ENCODE measurements around the gene SGMS1. TPM values are rescaled to one million over a fixed set of nuclear protein-coding genes. Genes with fewer than 3 reads are reported as not detected.

Gene SGMS1
- total RNA-seq, 1 experiment from 2014 or later, result 20.4 TPM

GRCh38 chr10:50422259-50422658 lies 201.5 kb downstream of the SGMS1 start:
- no peak overlapping the region for H3K4ac ChIP-seq (ENCODE audit: low read depth, low read length)
- no peak overlapping the region for H4K5ac ChIP-seq (ENCODE audit: insufficient read length, low read depth, low read length)
- no peaks in the 10 kb centered on the region for H4K20me1 ChIP-seq (ENCODE audit: control insufficient read depth, insufficient read depth, insufficient read length)
- no peak overlapping the region for H3K23ac ChIP-seq (ENCODE audit: insufficient read length, low read depth, low read length)
- no peak overlapping the region for H2BK15ac ChIP-seq (ENCODE audit: low read depth, low read length)
- H3T11ph ChIP-seq (ENCODE audit: low read length), result no peak overlapping the region
- no peak overlapping the region for H3K4me2 ChIP-seq (ENCODE audit: insufficient read depth, insufficient read length, low read length)
- H3K4me1 ChIP-seq (ENCODE audit: insufficient read depth, low read length), result peaks cover 5% of the 10 kb centered on the region; the same call in 1 of the 2 replicates
- WGBS (ENCODE audit: extremely low coverage, insufficient read length, low lambda C conversion rate), result no CpG with 5 or more reads among the region's 4 CpGs
- Mint-ChIP-seq H3K9me3 (no peaks in the 10 kb centered on the region; a peak in 1 of 5 replicates), H3K4me3 (no peak overlapping the region), H3K27me3 (ENCODE audit: low read depth) (peaks cover 3% of the 10 kb centered on the region; the same call in 1 of the 2 replicates), H3K36me3 (ENCODE audit: insufficient read depth in 1 of 3, low read depth in 3 of 3) (no peaks in the 10 kb centered on the region), H3K27ac (peak overlapping the region in 1 of 3 experiments; percentile 10; a peak in 1 of 7 replicates), H3K4me1 (peaks cover 22 to 23% of the 10 kb centered on the region in 2 experiments)
- H3K27me3 ChIP-seq (ENCODE audit: insufficient read depth, low read length), result no peaks in the 10 kb centered on the region
- H2AFZ ChIP-seq (ENCODE audit: low read length), result no peak overlapping the region
- H2BK5ac ChIP-seq (ENCODE audit: insufficient read length, low read length), result no peak overlapping the region
- H4K8ac ChIP-seq (replicated peaks; ENCODE audit: insufficient read length, low read depth, low read length), result no peak overlapping the region
- no peak overlapping the region for H2BK20ac ChIP-seq (ENCODE audit: low read depth, low read length, poor library complexity, severe bottlenecking)
- no peak overlapping the region for H3K27ac ChIP-seq (ENCODE audit: insufficient read length, low read depth, low read length)
- no peaks in the 10 kb centered on the region for H3K79me1 ChIP-seq (ENCODE audit: insufficient read depth, low read depth, low read length, poor library complexity, severe bottlenecking)
- H4K91ac ChIP-seq (ENCODE audit: insufficient read length, low read depth, low read length), result no peak overlapping the region
- H3K23me2 ChIP-seq (ENCODE audit: insufficient read length, low read depth, low read length, poor library complexity, severe bottlenecking), result peaks cover 11% of the 10 kb centered on the region
- H2BK12ac ChIP-seq (ENCODE audit: insufficient read length, low read depth, low read length), result no peak overlapping the region
- no peak overlapping the region for H2BK120ac ChIP-seq (ENCODE audit: low read depth, low read length, poor library complexity, severe bottlenecking)
- TF ChIP-seq CTCF (conservative IDR thresholded peaks at IDR 0.05), result no peak
- H3K14ac ChIP-seq (ENCODE audit: insufficient read depth, low read length), result no peak overlapping the region
- H2AK5ac ChIP-seq (ENCODE audit: insufficient read length, low read length), result no peak overlapping the region
- H3K79me2 ChIP-seq (ENCODE audit: insufficient read depth, low read length), result no peaks in the 10 kb centered on the region
- no peak for DNase-seq
- no peaks in the 10 kb centered on the region for H3K9me3 ChIP-seq (ENCODE audit: control insufficient read depth, low read depth, low read length)
- H3K18ac ChIP-seq (ENCODE audit: insufficient read length, low read depth, low read length), result no peak overlapping the region
- no peak overlapping the region for H3K9ac ChIP-seq (ENCODE audit: extremely low read depth, insufficient read length, low read length)
- no peak overlapping the region for H3K56ac ChIP-seq (ENCODE audit: insufficient read length, low read depth, low read length)
